Measurements from ENCODE around the gene RFX4. TPM values are rescaled to one million over a fixed set of nuclear protein-coding genes. Genes with fewer than 3 reads are reported as not detected.

Gene RFX4
- total RNA-seq, 4 donors from 2014 or later = not detected

DNA sequence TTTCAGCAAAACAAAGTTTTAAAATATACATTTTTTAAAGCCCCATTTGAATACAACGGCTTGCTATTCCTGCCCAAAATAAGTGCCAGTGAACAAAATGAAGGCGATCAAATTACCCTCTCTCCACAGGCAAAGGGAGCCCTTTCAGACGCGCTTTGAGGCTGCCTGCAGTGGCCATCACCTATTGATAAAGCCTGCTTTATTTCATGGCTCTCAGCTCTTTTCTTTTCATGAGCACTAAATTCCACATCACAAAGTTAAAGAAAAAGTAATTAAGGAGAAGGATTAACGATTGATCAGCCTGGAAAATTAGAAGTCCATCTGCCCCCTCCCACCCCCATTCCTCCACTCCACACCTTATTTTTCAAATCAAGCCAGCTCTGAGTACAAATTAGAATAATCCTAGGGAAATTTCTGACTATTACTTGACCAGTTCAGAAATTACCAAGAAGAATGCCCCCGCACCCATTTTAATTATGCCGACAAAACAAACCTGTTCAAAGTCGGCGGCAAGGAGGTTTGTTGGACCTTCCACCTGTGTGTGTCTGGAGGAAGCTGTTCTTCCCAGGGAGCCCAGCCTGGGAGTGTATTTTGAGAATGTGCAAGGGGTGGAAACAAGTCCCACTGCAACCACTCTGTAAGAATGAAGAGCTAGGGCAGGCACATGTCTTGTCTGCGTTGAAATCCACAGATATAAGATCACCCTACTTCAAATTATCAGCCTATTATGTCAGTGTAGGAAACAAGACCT is 127.5 kb downstream of the RFX4 start:
- Histone ChIP-seq H3K9me3 (no peaks in the 10 kb centered on the region), H3K4me3 (no peak overlapping the region), H3K27ac (no peak overlapping the region), H3K4me1 (no peaks in the 10 kb centered on the region), H3K27me3 (peaks cover 0 to 37% (median 0%) of the 10 kb centered on the region in 4 donors), H3K36me3 (no peaks in the 10 kb centered on the region)
- WGBS, 2 donors = 46 to 49% methylated on average over 8 to 10 of the region's 10 CpGs
- TF ChIP-seq POLR2A (IDR thresholded peaks at IDR 0.05) = no peak
- TF ChIP-seq, protein P1, sequence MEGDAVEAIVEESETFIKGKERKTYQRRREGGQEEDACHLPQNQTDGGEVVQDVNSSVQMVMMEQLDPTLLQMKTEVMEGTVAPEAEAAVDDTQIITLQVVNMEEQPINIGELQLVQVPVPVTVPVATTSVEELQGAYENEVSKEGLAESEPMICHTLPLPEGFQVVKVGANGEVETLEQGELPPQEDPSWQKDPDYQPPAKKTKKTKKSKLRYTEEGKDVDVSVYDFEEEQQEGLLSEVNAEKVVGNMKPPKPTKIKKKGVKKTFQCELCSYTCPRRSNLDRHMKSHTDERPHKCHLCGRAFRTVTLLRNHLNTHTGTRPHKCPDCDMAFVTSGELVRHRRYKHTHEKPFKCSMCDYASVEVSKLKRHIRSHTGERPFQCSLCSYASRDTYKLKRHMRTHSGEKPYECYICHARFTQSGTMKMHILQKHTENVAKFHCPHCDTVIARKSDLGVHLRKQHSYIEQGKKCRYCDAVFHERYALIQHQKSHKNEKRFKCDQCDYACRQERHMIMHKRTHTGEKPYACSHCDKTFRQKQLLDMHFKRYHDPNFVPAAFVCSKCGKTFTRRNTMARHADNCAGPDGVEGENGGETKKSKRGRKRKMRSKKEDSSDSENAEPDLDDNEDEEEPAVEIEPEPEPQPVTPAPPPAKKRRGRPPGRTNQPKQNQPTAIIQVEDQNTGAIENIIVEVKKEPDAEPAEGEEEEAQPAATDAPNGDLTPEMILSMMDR (IDR thresholded peaks at IDR 0.05) = no peak
- intact Hi-C loops (cut with DNase I) = no loop called here
- DNase-seq = no peak

DNA sequence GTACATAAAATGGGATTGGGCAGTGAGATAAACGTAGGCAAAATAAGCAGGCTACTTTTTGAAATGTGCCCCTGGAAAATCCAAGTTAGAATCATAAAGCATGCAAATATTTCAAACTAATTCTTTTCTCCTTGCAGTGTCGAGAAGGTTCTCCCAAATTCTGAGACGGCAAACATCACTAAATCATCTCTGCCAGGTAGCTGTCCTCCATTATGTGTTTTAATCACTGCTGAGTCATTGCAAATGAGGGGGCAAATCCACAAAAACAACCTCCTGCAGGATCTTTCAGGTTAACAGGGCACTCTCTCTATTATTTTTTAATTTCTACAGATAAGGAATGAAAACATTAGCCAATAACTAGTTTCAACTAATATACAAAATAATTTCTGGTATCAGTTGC is 128.5 kb downstream of the RFX4 start:
- Histone ChIP-seq H3K4me3 (no peak overlapping the region), H3K4me1 (no peaks in the 10 kb centered on the region), H3K9me3 (no peaks in the 10 kb centered on the region), H3K36me3 (no peaks in the 10 kb centered on the region), H3K27ac (no peak overlapping the region), H3K27me3 (peaks cover 0 to 37% (median 0%) of the 10 kb centered on the region in 4 donors)
- 32 to 41% methylated on average over 3 of the region's 3 CpGs for WGBS, 2 donors
- no peak for DNase-seq
- intact Hi-C loops (cut with DNase I) = no loop called here
- TF ChIP-seq POLR2A (IDR thresholded peaks at IDR 0.05) = no peak
- TF ChIP-seq, protein P1 (IDR thresholded peaks at IDR 0.05) = no peak

DNA sequence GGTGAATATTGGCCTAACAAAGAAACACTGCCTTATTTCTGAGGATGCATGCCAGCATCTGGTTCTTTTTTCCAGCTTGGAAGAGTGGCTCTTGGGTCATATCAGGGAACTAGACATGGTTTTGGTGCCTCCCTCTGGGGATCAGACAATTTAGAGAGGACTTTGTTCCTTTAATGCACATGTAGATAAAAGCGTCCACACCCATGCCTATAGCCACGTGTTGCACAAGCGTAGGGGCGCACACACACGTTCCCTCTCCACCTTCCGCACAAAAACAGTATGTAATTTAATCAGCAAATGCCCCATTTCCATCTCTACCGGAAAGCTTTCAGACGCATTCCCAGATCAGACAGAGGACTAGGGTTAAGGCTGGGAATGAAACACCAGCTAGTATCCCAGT is 130.0 kb downstream of the RFX4 start:
- Histone ChIP-seq H3K9me3 (no peaks in the 10 kb centered on the region), H3K27ac (no peak overlapping the region), H3K36me3 (no peaks in the 10 kb centered on the region), H3K4me3 (no peak overlapping the region), H3K4me1 (no peaks in the 10 kb centered on the region), H3K27me3 (peaks cover 0 to 43% (median 0%) of the 10 kb centered on the region in 4 donors)
- intact Hi-C loops (cut with DNase I) = no loop called here
- WGBS, 2 donors = 86 to 93% methylated on average over 2 to 8 of the region's 8 CpGs
- TF ChIP-seq, protein P1 (IDR thresholded peaks at IDR 0.05) = no peak
- TF ChIP-seq POLR2A (IDR thresholded peaks at IDR 0.05) = no peak
- no peak for DNase-seq

DNA sequence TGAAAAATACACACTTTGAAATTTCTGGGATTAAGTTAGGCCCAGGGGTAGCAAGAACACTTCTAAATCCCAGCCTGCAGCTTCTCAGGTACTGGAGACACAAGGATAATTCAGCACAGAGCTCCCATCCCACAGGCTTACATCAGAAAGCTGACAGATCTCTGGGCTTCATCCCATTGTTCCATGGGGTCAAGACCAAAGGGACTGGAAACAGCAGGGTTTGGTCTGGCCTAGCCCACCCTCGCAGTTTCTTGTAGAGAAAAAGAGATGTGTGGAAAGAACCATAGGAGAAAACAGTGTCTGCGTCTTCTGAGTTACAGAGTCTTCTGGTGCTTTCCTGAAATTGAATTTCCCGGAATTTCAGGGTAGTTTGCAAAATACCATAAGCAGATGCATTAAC is 132.1 kb downstream of the RFX4 start:
- no peak overlapping the region for H3K27ac ChIP-seq
- intact Hi-C loops (cut with DNase I) = no loop called here
- no peak for DNase-seq
- H3K9me3 ChIP-seq = no peaks in the 10 kb centered on the region
- 90 to 91% methylated on average over 3 of the region's 3 CpGs for WGBS, 2 donors
- no peak overlapping the region for H3K4me3 ChIP-seq
- H3K4me1 ChIP-seq = no peaks in the 10 kb centered on the region
- TF ChIP-seq POLR2A (IDR thresholded peaks at IDR 0.05) = no peak
- TF ChIP-seq, protein P1 (IDR thresholded peaks at IDR 0.05) = no peak
- H3K27me3 ChIP-seq = peaks cover 0 to 45% (median 0%) of the 10 kb centered on the region in 4 donors
- no peaks in the 10 kb centered on the region for H3K36me3 ChIP-seq

DNA sequence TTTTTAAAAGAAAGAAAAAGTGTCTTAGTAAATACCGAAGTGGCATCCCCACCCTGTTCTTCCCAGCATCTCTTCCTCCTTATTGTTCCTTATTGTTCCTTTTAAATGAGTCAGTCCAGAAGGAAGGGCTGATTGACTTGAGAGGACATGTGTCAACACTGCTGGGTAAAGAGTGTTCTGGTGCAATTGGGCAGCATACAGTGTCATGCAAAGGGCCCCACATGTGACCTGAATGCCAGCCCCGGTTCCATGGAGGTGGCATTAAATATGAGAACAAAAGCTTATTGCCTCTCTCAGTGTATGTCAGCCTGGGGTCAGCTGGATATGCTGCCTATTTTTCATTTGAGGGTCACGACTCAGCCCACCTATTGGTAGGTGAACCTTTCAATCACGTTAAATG is 132.8 kb downstream of the RFX4 start:
- peaks cover 0 to 44% (median 0%) of the 10 kb centered on the region in 4 donors for H3K27me3 ChIP-seq
- DNase-seq = no peak
- intact Hi-C loops (cut with DNase I) = no loop called here
- TF ChIP-seq, protein P1 (IDR thresholded peaks at IDR 0.05) = no peak
- no peak for TF ChIP-seq POLR2A (IDR thresholded peaks at IDR 0.05)
- no peaks in the 10 kb centered on the region for H3K4me1 ChIP-seq
- H3K9me3 ChIP-seq = no peaks in the 10 kb centered on the region
- H3K27ac ChIP-seq = no peak overlapping the region
- 57 to 65% methylated on average over 3 to 4 of the region's 4 CpGs for WGBS, 2 donors
- H3K36me3 ChIP-seq = no peaks in the 10 kb centered on the region
- no peak overlapping the region for H3K4me3 ChIP-seq

All from esophagus squamous epithelium (tissue), 5 donors.